GM12874 (cell line): ENCODE results near the gene NME9.

ENCODE experiments used
- CTCF ChIP-seq: IDR thresholded peaks from 2 replicates; pipeline ENCODE4 v1.5.1; 2011; ENCODE audit warnings: low read depth, mild to moderate bottlenecking, control low read depth, low read length, moderate library complexity; ENCODE audit not compliant: insufficient read depth

Gene NME9

GRCh38 chr3:138307899-138308298, 21.8 kb downstream of the NME9 start:
- TF ChIP-seq CTCF, result no peak

GRCh38 chr3:138303474-138303873, 26.2 kb downstream of the NME9 start:
- TF ChIP-seq CTCF, result no peak

GRCh38 chr3:138300647-138301046, 29.0 kb downstream of the NME9 start:
- no peak for TF ChIP-seq CTCF

GRCh38 chr3:138297876-138298275, 31.8 kb downstream of the NME9 start:
- no peak for TF ChIP-seq CTCF

GRCh38 chr3:138297059-138297607, 32.5 kb downstream of the NME9 start:
- no peak for TF ChIP-seq CTCF

- no peak for TF ChIP-seq CTCF
Measured at GRCh38 chr3:138296639-138297038, 33.0 kb downstream of the NME9 start.

GRCh38 chr3:138289701-138290100, 40.0 kb downstream of the NME9 start:
- TF ChIP-seq CTCF, result no peak
